LNCaP clone FGC (cell line): Measurements from ENCODE around the gene MAD1L1.

Source experiments
- DNase-seq: peaks from one replicate; pipeline ENCODE4 v3.0.0-alpha.2; 2011; ENCODE audit warnings: low read depth
- H3K4me3 ChIP-seq: 2 replicates; pipeline ENCODE4 v1.5.1; 2011; ENCODE audit warnings: mild to moderate bottlenecking, low read depth, low read length, control low read depth
- CTCF ChIP-seq: IDR thresholded peaks from 2 replicates; pipeline ENCODE4 v1.5.1; 2012; ENCODE audit warnings: mild to moderate bottlenecking; ENCODE audit not compliant: control insufficient read depth, insufficient read depth; ENCODE audit errors: extremely low read depth

MAD1L1 gene

DNA sequence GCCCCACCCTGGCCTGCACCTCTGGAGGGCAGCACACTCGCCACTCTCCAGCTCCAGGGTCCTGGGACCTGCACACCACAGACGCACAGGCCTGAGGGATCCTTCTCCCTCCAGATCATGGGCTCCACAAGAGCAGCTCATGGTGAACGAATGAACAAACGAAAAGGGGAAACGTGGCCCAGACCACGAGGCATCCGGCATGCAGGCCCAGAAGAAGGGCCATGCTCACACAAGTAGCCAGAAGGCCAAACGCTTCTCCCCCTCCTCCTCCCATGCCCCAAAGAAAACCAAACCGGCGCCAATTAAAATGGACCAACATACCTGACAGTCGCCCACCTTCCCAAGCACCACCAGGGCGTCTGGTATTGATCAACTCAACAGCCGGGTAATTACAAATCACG lies 30.4 kb downstream of the MAD1L1 start:
- no peak overlapping the region for H3K4me3 ChIP-seq
- no peak for TF ChIP-seq CTCF
- no peak for DNase-seq

- DNase-seq, result no peak
- H3K4me3 ChIP-seq, result no peak overlapping the region
- no peak for TF ChIP-seq CTCF
Observed at GRCh38 chr7:2201686-2202360, 30.9 kb downstream of the MAD1L1 start.

- DNase-seq, result no peak
- no peak for TF ChIP-seq CTCF
- no peak overlapping the region for H3K4me3 ChIP-seq
Observed at GRCh38 chr7:2201128-2201527, 31.6 kb downstream of the MAD1L1 start.

DNA sequence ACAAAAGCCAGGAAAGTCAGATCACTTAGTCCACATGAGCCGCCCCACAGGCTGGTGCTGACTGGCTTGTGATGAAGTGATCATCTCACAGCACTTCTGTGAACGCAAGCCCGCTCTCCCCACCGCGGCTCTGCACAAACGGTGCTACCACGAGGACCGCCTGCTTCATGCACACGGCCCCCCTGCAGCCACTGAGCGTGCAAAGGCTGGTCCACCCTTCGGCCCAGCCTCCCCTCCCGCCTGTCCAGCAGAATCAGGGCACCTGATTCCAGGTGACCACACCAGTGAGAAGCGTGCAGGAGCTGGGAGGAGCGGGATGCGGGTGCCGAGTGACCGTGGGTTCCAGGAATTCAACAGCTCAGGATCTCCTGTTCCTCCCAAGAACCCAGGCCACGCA lies 32.2 kb downstream of the MAD1L1 start:
- no peak for DNase-seq
- no peak overlapping the region for H3K4me3 ChIP-seq
- no peak for TF ChIP-seq CTCF

DNA sequence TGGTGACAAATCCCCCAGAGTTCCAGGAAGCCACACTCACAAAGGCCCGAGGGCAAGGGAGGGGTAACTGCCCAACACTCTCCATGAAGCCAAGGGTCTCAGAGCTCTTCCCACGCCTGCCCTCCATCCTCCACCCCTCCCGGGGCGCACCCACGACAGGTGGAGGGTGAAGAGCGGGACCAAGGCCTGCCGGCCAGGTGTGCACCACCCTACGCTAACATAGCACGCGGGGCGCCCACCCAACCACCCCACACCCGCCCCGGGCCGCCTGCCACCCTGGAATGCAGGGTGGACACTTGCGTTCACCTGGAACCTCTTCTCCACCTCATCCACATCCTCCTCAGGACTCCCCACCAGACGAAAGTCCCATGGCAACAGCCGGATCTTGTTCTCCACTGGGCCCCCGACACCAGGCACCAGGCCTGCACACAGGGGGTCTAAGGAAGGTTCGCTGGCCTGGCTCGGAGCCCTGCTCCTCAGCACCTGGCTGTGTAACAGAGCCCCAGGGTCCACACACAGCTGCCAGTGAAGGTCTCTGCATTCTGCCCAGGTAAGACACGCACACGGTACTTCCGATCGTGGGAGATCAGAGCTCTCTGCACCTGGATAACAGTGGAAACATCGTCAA lies 32.7 kb downstream of the MAD1L1 start:
- no peak overlapping the region for H3K4me3 ChIP-seq
- no peak for DNase-seq
- TF ChIP-seq CTCF, result no peak

GRCh38 chr7:2199528-2199927 lies 33.2 kb downstream of the MAD1L1 start:
- no peak for TF ChIP-seq CTCF
- no peak for DNase-seq
- H3K4me3 ChIP-seq, result no peak overlapping the region

- no peak for DNase-seq
- TF ChIP-seq CTCF, result no peak
- no peak overlapping the region for H3K4me3 ChIP-seq
Observed at GRCh38 chr7:2198760-2199159, 34.0 kb downstream of the MAD1L1 start.
